Mesendoderm (in vitro differentiated cells): ENCODE measurements around the gene TBCA.

ENCODE experiments used
- DNase-seq: peaks from one replicate; pipeline ENCODE4 v3.0.0; 2013
- H2AK5ac ChIP-seq: 2 replicates; pipeline ENCODE4 v1.6.1; 2013; ENCODE audit warnings: low read length, inconsistent platforms
- H2BK120ac ChIP-seq: 2 replicates; pipeline ENCODE4 v1.6.1; 2013; ENCODE audit warnings: low read depth, mild to moderate bottlenecking, low read length, moderate library complexity, mixed read lengths
- H2BK15ac ChIP-seq: replicated peaks from 2 replicates; pipeline ENCODE4 v1.6.1; 2013; ENCODE audit warnings: low read depth, mild to moderate bottlenecking, moderate library complexity
- H2BK5ac ChIP-seq: 2 replicates; pipeline ENCODE4 v1.6.1; 2013; ENCODE audit warnings: low read length, inconsistent platforms
- H3K18ac ChIP-seq: 2 replicates; pipeline ENCODE4 v1.6.1; 2013; ENCODE audit warnings: mild to moderate bottlenecking, low read length, mixed read lengths
- H3K23ac ChIP-seq: one replicate; pipeline ENCODE4 v1.6.1; 2013; ENCODE audit warnings: low read length
- H3K27ac ChIP-seq: 2 replicates; pipeline ENCODE4 v1.5.1; 2013; ENCODE audit warnings: low read depth, mild to moderate bottlenecking, inconsistent platforms, low read length, moderate library complexity
- H3K27me3 ChIP-seq: 2 replicates; pipeline ENCODE4 v1.6.1; 2013; ENCODE audit warnings: low read length, control low read depth, mild to moderate bottlenecking, inconsistent platforms; ENCODE audit not compliant: insufficient read depth, poor library complexity
- H3K36me3 ChIP-seq: 2 replicates; pipeline ENCODE4 v1.6.1; 2013; ENCODE audit warnings: low read length, inconsistent platforms; ENCODE audit not compliant: control insufficient read depth, insufficient read depth
- H3K4ac ChIP-seq: one replicate; pipeline ENCODE4 v1.6.1; 2013; ENCODE audit warnings: low read depth, mild to moderate bottlenecking, low read length, moderate library complexity
- H3K4me1 ChIP-seq: 2 replicates; pipeline ENCODE4 v1.6.1; 2013; ENCODE audit warnings: low read depth, low read length, inconsistent platforms; ENCODE audit not compliant: control insufficient read depth
- H3K4me2 ChIP-seq: 2 replicates; pipeline ENCODE4 v1.6.1; 2013; ENCODE audit warnings: low read length
- H3K4me3 ChIP-seq: 2 replicates; pipeline ENCODE4 v1.5.1; 2013; ENCODE audit warnings: mild to moderate bottlenecking, low read length
- H3K56ac ChIP-seq: one replicate; pipeline ENCODE4 v1.6.1; 2013; ENCODE audit warnings: low read length
- H3K79me1 ChIP-seq: 2 replicates; pipeline ENCODE4 v1.6.1; 2013; ENCODE audit warnings: low read length, inconsistent platforms
- H3K79me2 ChIP-seq: 2 replicates; pipeline ENCODE4 v1.6.1; 2013; ENCODE audit warnings: mild to moderate bottlenecking, low read length; ENCODE audit not compliant: control insufficient read depth, insufficient read depth
- H3K9ac ChIP-seq: 2 replicates; pipeline ENCODE4 v1.6.1; 2013; ENCODE audit warnings: low read length, inconsistent platforms
- H4K5ac ChIP-seq: one replicate; pipeline ENCODE4 v1.6.1; 2013; ENCODE audit warnings: low read length
- H4K8ac ChIP-seq: one replicate; pipeline ENCODE4 v1.6.1; 2013; ENCODE audit warnings: low read depth, mild to moderate bottlenecking, control low read depth, low read length, moderate library complexity
- WGBS: extraction: QIAGEN DNeasy Blood & Tissue Kit; methylation state at CpG from one replicate; pipeline ENCODE4 v1.1.7; 2013; ENCODE audit warnings: low lambda C conversion rate, missing lambda C conversion rate; ENCODE audit not compliant: insufficient coverage; ENCODE audit errors: extremely low coverage; 5-methylcytosine and 5-hydroxymethylcytosine counted together

Gene TBCA

DNA sequence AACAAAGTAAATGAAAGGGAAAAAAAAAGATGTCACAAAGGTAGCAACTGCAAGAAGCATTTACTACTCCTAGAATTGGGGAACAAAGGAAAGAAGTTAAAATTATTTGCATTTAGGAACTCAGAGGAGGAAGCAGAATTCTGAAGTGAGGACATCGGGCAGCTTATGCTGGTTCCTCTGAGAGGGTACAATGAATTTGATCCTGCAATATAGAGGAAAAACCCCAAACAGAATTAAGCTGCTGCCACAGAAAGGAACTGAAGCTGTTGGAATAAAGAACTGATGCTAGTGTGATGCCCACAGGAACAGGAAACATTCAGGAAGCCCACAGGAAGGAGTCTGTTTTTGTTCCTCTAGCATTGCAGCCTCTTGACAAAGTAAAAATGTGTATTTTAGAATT is 22.3 kb upstream of the TBCA start:
- Histone ChIP-seq H3K56ac (no peak overlapping the region), H3K9ac (no peak overlapping the region), H3K79me2 (no peaks in the 10 kb centered on the region), H2AK5ac (no peak overlapping the region), H3K27me3 (no peaks in the 10 kb centered on the region), H3K4ac (no peak overlapping the region), H3K18ac (no peak overlapping the region), H2BK15ac (no peak overlapping the region), H4K8ac (no peak overlapping the region), H2BK5ac (no peak overlapping the region), H3K4me3 (no peak overlapping the region), H3K4me2 (no peak overlapping the region), H4K5ac (no peak overlapping the region), H3K79me1 (no peaks in the 10 kb centered on the region), H3K23ac (no peak overlapping the region), H3K4me1 (no peaks in the 10 kb centered on the region), H2BK120ac (no peak overlapping the region), H3K36me3 (no peaks in the 10 kb centered on the region), H3K27ac (no peak overlapping the region)
- no peak for DNase-seq
- WGBS = no CpG with 5 or more reads among the region's 1 CpG

DNA sequence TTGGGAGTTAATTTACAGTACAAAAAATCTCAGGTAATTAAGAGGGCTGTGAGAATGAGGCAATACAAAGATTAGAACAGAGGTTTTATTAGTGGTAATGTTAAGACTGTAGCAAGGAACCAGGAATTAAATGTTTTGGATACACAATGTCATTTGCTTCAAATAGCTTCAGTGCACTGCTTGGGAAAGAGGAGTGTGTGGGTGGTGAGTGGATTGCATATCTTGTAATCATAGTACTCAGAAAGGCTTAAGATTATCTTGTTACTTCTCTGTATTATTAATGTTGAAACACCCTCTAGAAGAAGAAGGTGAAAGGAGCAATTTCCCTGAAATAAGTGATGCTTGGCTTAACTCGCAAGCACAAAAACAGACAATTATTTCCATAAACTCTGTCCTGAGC is 21.0 kb upstream of the TBCA start:
- no CpG with 5 or more reads among the region's 1 CpG for WGBS
- Histone ChIP-seq H2BK120ac (no peak overlapping the region), H3K27ac (no peak overlapping the region), H3K79me2 (no peaks in the 10 kb centered on the region), H3K4ac (no peak overlapping the region), H2BK5ac (no peak overlapping the region), H3K4me1 (no peaks in the 10 kb centered on the region), H4K8ac (no peak overlapping the region), H3K56ac (no peak overlapping the region), H2BK15ac (no peak overlapping the region), H3K36me3 (no peaks in the 10 kb centered on the region), H3K9ac (no peak overlapping the region), H3K23ac (no peak overlapping the region), H3K4me3 (no peak overlapping the region), H3K79me1 (no peaks in the 10 kb centered on the region), H3K27me3 (no peaks in the 10 kb centered on the region), H3K18ac (no peak overlapping the region), H3K4me2 (no peak overlapping the region), H4K5ac (no peak overlapping the region), H2AK5ac (no peak overlapping the region)
- no peak for DNase-seq

- Histone ChIP-seq H3K56ac (no peak overlapping the region), H3K4me2 (no peak overlapping the region), H4K8ac (no peak overlapping the region), H3K79me1 (no peaks in the 10 kb centered on the region), H2AK5ac (no peak overlapping the region), H3K4ac (no peak overlapping the region), H3K27me3 (no peaks in the 10 kb centered on the region), H2BK120ac (no peak overlapping the region), H2BK5ac (no peak overlapping the region), H3K9ac (no peak overlapping the region), H3K27ac (no peak overlapping the region), H3K18ac (no peak overlapping the region), H4K5ac (no peak overlapping the region), H3K4me1 (no peaks in the 10 kb centered on the region), H3K23ac (no peak overlapping the region), H3K4me3 (no peak overlapping the region), H3K36me3 (no peaks in the 10 kb centered on the region), H3K79me2 (no peaks in the 10 kb centered on the region), H2BK15ac (no peak overlapping the region)
- no peak for DNase-seq
- no CpG with 5 or more reads among the region's 3 CpGs for WGBS
Measured at GRCh38 chr5:77795846-77796245, 19.7 kb upstream of the TBCA start.

DNA sequence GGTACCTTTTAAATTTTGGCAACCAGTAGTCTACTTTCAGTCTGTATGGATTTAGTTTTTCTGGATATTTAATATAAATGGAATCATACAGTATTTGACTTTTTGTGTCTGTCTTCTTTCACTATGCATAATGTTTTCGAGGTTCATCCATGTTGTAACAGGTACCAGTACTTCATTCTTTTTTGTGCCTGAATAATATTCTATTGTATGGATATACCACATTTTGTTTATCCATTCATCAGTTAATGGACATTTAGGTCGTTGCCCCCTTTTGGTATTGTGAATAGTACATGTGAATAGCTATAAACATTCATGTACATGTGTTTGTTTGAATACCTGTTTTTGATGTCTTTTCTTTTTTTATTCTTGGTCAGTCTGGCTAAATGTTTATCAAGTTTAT is 19.1 kb upstream of the TBCA start:
- Histone ChIP-seq H3K23ac (no peak overlapping the region), H3K79me2 (no peaks in the 10 kb centered on the region), H3K4ac (no peak overlapping the region), H4K5ac (no peak overlapping the region), H3K56ac (no peak overlapping the region), H2BK15ac (no peak overlapping the region), H3K27ac (no peak overlapping the region), H3K4me2 (no peak overlapping the region), H2BK5ac (no peak overlapping the region), H3K9ac (no peak overlapping the region), H3K79me1 (no peaks in the 10 kb centered on the region), H3K4me1 (no peaks in the 10 kb centered on the region), H3K18ac (no peak overlapping the region), H2AK5ac (no peak overlapping the region), H3K4me3 (no peak overlapping the region), H4K8ac (no peak overlapping the region), H3K36me3 (no peaks in the 10 kb centered on the region), H2BK120ac (no peak overlapping the region), H3K27me3 (no peaks in the 10 kb centered on the region)
- no CpG with 5 or more reads among the region's 2 CpGs for WGBS
- DNase-seq = no peak

- H3K27ac ChIP-seq = no peak overlapping the region
- H3K9ac ChIP-seq = no peak overlapping the region
- H2BK120ac ChIP-seq = no peak overlapping the region
- no peak for DNase-seq
- H3K4me3 ChIP-seq = no peak overlapping the region
- H2BK15ac ChIP-seq = no peak overlapping the region
- no peak overlapping the region for H3K56ac ChIP-seq
- WGBS = no CpG with 5 or more reads among the region's 2 CpGs
- H3K79me1 ChIP-seq = no peaks in the 10 kb centered on the region
- H4K8ac ChIP-seq = no peak overlapping the region
- H3K4ac ChIP-seq = no peak overlapping the region
- H2BK5ac ChIP-seq = no peak overlapping the region
- no peak overlapping the region for H3K18ac ChIP-seq
- H4K5ac ChIP-seq = no peak overlapping the region
- H3K79me2 ChIP-seq = no peaks in the 10 kb centered on the region
- no peaks in the 10 kb centered on the region for H3K4me1 ChIP-seq
- H3K4me2 ChIP-seq = no peak overlapping the region
- H3K36me3 ChIP-seq = no peaks in the 10 kb centered on the region
- no peaks in the 10 kb centered on the region for H3K27me3 ChIP-seq
- H2AK5ac ChIP-seq = no peak overlapping the region
- H3K23ac ChIP-seq = no peak overlapping the region
Measured at GRCh38 chr5:77791926-77792325, 15.8 kb upstream of the TBCA start.

DNA sequence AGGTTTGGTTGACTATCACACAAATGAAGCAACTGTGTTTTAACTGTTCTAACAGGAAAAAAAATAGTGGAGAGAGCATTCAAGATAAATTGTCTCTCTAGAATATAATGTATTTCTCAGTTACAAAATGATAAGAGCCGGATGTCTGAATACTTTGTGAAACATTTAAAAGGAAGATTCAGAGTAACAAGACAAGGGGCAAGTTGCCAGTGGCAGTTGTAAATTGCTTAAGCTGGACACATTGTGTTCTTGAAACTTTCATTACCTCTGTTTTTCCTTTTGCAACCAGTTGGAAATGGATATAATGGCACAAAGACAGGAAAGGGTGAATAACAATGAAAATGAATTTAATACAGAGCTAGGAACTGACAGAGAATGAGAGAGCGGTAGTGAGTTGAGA is 15.2 kb upstream of the TBCA start:
- H2BK15ac ChIP-seq = no peak overlapping the region
- H3K4me3 ChIP-seq = no peak overlapping the region
- no peak overlapping the region for H2BK120ac ChIP-seq
- H3K4me2 ChIP-seq = no peak overlapping the region
- no peak overlapping the region for H3K23ac ChIP-seq
- H3K4me1 ChIP-seq = no peaks in the 10 kb centered on the region
- H3K27ac ChIP-seq = no peak overlapping the region
- H2AK5ac ChIP-seq = no peak overlapping the region
- no peak overlapping the region for H2BK5ac ChIP-seq
- H3K9ac ChIP-seq = no peak overlapping the region
- H4K5ac ChIP-seq = no peak overlapping the region
- no peak overlapping the region for H3K4ac ChIP-seq
- H3K79me2 ChIP-seq = no peaks in the 10 kb centered on the region
- 100% methylated on average over 1 of the region's 2 CpGs for whole genome bisulfite sequencing
- no peaks in the 10 kb centered on the region for H3K79me1 ChIP-seq
- H3K18ac ChIP-seq = no peak overlapping the region
- no peaks in the 10 kb centered on the region for H3K27me3 ChIP-seq
- no peak for DNase-seq
- H4K8ac ChIP-seq = no peak overlapping the region
- no peaks in the 10 kb centered on the region for H3K36me3 ChIP-seq
- H3K56ac ChIP-seq = no peak overlapping the region
